Measurements from ENCODE around the gene ATP13A4.

The ATP13A4 gene

GRCh38 chr3:193554811-193555210, at the start of gene ATP13A4:
ATP13A4 (minus strand) TSS chr3:193554895; CDS start chr3:193554799, 96 bp downstream.
- no peak for DNase-seq (ENCODE audit: low read depth)

GRCh38 chr3:193599393-193599792, 44.7 kb upstream of the ATP13A4 start:
- no peak for DNase-seq (ENCODE audit: low read depth)

- no peak for DNase-seq (ENCODE audit: low read depth)
Measured at GRCh38 chr3:193598202-193598601, 43.5 kb upstream of the ATP13A4 start.

- DNase-seq (ENCODE audit: low read depth), result no peak
Measured at GRCh38 chr3:193595939-193596487, 41.3 kb upstream of the ATP13A4 start.

- DNase-seq (ENCODE audit: low read depth), result no peak
Measured at GRCh38 chr3:193594946-193595689, 40.4 kb upstream of the ATP13A4 start.

GRCh38 chr3:193593668-193594030, 39.0 kb upstream of the ATP13A4 start:
- DNase-seq (ENCODE audit: low read depth), result no peak

GRCh38 chr3:193592841-193593667, 38.4 kb upstream of the ATP13A4 start, which contains the start of gene OPA1:
OPA1 (plus strand) TSS chr3:193593208; CDS start chr3:193593378, 170 bp downstream.
- DNase-seq (ENCODE audit: low read depth), result peak; percentile 92

GRCh38 chr3:193590088-193590856, 35.6 kb upstream of the ATP13A4 start:
- DNase-seq (ENCODE audit: low read depth), result no peak

GRCh38 chr3:193589616-193590015, 34.9 kb upstream of the ATP13A4 start:
- DNase-seq (ENCODE audit: low read depth), result no peak

GRCh38 chr3:193589129-193589528, 34.4 kb upstream of the ATP13A4 start:
- DNase-seq (ENCODE audit: low read depth), result no peak

- DNase-seq (ENCODE audit: low read depth), result no peak
Measured at GRCh38 chr3:193586526-193586925, 31.8 kb upstream of the ATP13A4 start.

- DNase-seq (ENCODE audit: low read depth), result no peak
Measured at GRCh38 chr3:193585530-193585929, 30.8 kb upstream of the ATP13A4 start.

GRCh38 chr3:193574488-193575070, 19.9 kb upstream of the ATP13A4 start:
- no peak for DNase-seq (ENCODE audit: low read depth)

GRCh38 chr3:193573403-193574191, 18.9 kb upstream of the ATP13A4 start:
- no peak for DNase-seq (ENCODE audit: low read depth)

GRCh38 chr3:193572426-193572908, 17.8 kb upstream of the ATP13A4 start:
- DNase-seq (ENCODE audit: low read depth), result no peak

- DNase-seq (ENCODE audit: low read depth), result no peak
Measured at GRCh38 chr3:193569119-193569518, 14.4 kb upstream of the ATP13A4 start.

GRCh38 chr3:193564012-193564411, 9.3 kb upstream of the ATP13A4 start:
- no peak for DNase-seq (ENCODE audit: low read depth)

- DNase-seq (ENCODE audit: low read depth), result no peak
Measured at GRCh38 chr3:193563426-193563825, 8.7 kb upstream of the ATP13A4 start.

GRCh38 chr3:193560870-193561269, 6.2 kb upstream of the ATP13A4 start:
- no peak for DNase-seq (ENCODE audit: low read depth)

GRCh38 chr3:193560091-193560490, 5.4 kb upstream of the ATP13A4 start:
- no peak for DNase-seq (ENCODE audit: low read depth)

GRCh38 chr3:193559100-193559499, 4.4 kb upstream of the ATP13A4 start:
- DNase-seq (ENCODE audit: low read depth), result no peak

Measured in GM04503 (cell line).